ENCODE measurements around the gene ENDOV.

- TF ChIP-seq CTCF (IDR thresholded peaks at IDR 0.05): no peak
- no peak for TF ChIP-seq POLR2AphosphoS5 (IDR thresholded peaks at IDR 0.05)
- no peak for TF ChIP-seq POLR2A (IDR thresholded peaks at IDR 0.05)
- TF ChIP-seq EP300 (IDR thresholded peaks at IDR 0.05): no peak
Measured at GRCh38 chr17:80418589-80418988, 3.6 kb downstream of the ENDOV start.
